Occipital lobe (tissue), 2 donors: ENCODE results near the gene SEMA5B. TPM values are rescaled to one million over a fixed set of nuclear protein-coding genes. Genes with fewer than 3 reads are reported as not detected.

ENCODE experiments used
- DNase-seq: peaks from one replicate; lab custom pipeline; 2025; lab: John Stamatoyannopoulos, UW
- total RNA-seq: library from RNA; depleted of rRNA; stranded (reverse); fragments of >200 nt; gene quantifications from one replicate; pipeline ENCODE4 v1.2.3, GENCODE V29; 2014

Gene SEMA5B
- total RNA-seq, 1 donor from 2014 or later: 9.8 TPM

GRCh38 chr3:122974764-122975162 is 52.8 kb downstream of the SEMA5B start:
- DNase-seq: peak; percentile 27

GRCh38 chr3:122973893-122974615 is 53.5 kb downstream of the SEMA5B start:
- DNase-seq: no peak

DNA sequence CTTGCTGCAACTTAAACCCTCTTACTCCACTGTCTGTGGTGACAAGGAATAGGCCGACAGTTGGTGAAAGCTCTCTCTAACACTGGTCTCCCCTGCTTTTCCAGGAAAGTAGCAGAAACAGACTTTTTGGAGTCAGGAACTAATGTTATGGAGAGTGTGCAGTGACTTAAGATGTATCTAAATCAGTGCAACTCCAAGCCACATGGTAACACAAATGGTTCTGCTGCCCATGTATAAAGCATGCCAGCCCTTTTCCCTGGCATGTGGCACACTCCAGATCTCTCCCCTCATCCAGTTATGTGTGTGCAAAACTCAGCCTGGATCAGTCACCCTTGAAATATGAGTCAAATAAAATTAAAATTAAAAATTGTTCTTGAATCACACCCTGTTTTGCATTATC is 55.4 kb downstream of the SEMA5B start:
- DNase-seq: no peak

DNA sequence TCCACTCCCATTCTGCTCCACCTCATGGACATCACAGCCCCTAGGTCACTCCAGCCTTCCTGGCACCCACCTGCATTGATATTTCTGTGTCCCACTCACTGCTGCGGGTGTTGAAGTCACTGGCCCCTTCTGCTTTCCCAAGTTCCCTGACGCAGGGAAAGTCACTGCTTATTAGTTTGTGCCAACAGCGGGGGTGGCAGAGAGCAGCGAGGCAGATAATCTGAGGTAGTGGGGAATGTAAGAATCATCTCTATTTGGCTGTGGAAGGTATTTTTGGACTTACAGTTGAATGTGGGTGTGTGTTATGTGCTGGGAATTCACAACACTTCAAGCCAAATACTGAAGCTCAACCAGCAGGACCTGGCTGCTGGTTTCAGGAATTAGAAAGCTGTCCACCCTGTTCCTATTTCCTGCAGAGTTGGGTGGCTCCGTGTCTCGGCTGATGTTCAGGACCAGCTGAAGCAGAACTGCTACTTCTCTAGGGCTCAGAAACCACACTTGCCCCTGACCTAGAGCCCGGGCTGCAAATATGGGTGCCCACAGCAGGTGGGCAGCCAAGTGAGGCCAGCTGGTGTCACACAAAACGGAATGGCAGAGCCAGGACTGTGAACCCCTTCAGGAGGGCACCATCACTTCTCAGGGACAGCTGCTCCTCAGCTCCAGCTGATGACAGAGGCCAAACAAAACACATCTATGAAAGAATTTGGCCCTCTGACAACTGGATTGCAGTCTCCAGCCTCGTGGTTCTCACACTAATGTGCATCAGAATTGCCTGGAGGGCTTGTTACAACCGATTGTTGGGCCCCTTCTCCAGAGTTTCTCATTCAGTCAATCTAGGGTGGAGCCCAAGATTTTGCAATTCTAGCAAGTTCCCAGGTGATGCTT is 57.7 kb downstream of the SEMA5B start:
- peak; percentile 51 for DNase-seq

DNA sequence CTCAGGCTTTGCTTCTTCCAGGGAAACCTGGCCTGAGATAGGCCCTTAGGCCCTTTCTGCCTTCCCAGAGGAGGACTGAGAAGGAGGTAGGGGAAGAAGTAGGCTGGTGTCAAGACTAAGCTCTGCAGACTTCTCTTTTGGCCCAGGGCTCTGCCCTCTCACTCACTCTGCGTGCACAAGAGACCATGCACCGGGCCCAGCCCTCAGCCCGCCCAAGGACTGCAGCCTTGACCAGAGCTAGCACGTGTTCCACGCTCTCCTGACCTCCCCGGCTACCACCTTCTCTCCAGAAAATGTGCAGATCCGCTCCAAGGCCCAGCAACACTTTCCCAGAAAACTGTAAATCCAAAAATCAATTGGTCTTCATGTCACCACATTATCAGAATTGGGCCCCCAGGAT is 59.8 kb downstream of the SEMA5B start:
- no peak for DNase-seq

GRCh38 chr3:122967356-122967755 is 60.2 kb downstream of the SEMA5B start:
- no peak for DNase-seq

DNA sequence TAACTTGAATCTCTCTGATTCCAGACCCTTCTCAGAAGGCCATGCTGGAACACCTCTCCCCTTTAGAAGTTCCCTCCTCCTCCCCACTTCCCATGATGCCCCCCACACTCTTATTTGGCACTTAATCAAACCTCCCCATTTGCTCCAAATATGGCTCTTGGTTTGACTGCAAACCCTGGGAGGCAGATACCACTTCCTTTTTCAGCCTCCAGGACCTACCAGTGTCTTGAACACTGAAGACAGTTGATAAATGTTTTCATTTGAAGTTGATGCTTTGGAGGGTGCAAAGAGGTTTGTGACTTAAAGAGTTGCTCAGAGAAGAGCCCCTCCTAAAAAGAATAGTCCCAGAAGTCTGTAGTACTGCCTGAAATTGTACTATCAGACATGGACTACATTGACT is 61.5 kb downstream of the SEMA5B start:
- DNase-seq: no peak

DNA sequence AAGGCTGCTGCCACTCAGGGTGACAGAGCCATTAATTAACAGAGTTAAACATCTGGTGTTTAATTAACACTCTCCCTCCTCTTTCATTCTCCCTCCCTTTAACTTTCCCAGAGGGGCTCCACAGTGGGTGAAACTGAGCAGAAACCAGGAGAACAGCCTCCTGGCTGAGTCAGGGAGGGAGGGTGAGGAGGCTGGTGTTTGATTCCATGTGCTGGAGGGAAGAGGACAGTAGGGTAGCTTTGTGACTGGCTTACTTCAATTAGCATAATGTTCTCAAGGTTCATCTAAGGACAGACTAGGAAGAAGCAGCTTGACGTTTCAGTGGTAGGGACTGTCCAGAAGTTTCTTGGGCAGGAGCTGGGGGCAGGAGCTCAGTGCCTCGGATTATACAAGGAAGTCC is 62.8 kb downstream of the SEMA5B start:
- no peak for DNase-seq

DNA sequence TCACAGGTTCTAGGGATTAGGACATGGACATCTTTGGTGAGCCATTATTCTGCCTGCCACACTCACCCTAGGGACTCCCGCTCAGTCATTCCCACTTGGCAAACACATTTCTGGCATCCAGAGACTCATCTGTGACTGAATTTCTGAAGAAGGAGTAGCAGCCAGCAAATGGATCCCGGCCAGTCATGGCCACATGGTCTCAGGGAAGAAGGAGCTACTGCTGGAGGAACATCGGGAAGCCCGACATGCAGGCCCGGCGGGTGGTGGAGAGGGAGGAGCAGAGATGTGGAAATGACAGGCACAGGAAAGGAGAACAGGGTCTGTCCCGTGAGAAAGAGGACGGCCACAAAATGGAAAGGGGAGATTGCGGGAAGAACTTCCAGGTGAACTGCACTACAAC is 65.4 kb downstream of the SEMA5B start:
- peak; percentile 82 for DNase-seq

DNA sequence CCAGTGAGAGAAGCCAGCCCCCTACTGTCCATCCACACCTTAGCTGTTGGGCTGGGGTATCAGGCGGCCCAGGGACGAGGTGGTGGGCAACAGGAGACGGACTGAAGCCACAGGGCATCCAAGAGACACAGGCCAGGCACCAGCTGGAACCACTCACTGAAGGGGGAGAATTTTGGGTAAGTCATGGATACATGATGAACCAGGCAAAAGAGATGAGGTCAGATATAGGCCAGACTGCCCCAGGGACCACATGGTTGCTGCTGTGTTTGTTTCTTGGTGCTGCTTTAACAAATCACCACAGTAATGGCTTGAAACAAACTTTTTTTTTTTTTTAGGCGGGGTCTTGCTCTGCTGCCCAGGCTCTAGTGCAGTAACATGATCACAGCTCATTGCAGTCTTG is 66.4 kb downstream of the SEMA5B start:
- no peak for DNase-seq

- no peak for DNase-seq
Observed at GRCh38 chr3:122960652-122961051, 66.9 kb downstream of the SEMA5B start.

DNA sequence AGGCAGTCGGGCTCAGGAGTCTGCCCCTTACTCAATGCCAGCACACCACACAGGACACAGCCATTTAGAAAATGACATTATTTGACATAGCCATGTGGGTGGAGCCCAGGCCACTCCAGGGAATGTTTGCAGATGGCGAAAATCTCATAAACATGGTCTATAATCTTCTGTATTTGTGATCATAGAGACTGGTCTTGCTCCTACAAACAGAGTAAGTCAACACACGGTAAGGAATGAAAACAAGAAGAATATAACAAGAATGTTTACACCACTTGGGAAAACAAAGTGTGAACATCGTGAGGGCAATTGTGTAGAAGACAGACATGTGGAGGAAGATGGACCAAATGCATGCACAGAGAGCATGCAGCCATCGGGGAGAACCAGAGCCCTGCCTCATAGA is 68.2 kb downstream of the SEMA5B start:
- no peak for DNase-seq

- no peak for DNase-seq
Observed at GRCh38 chr3:122957707-122958689, 69.6 kb downstream of the SEMA5B start.

DNA sequence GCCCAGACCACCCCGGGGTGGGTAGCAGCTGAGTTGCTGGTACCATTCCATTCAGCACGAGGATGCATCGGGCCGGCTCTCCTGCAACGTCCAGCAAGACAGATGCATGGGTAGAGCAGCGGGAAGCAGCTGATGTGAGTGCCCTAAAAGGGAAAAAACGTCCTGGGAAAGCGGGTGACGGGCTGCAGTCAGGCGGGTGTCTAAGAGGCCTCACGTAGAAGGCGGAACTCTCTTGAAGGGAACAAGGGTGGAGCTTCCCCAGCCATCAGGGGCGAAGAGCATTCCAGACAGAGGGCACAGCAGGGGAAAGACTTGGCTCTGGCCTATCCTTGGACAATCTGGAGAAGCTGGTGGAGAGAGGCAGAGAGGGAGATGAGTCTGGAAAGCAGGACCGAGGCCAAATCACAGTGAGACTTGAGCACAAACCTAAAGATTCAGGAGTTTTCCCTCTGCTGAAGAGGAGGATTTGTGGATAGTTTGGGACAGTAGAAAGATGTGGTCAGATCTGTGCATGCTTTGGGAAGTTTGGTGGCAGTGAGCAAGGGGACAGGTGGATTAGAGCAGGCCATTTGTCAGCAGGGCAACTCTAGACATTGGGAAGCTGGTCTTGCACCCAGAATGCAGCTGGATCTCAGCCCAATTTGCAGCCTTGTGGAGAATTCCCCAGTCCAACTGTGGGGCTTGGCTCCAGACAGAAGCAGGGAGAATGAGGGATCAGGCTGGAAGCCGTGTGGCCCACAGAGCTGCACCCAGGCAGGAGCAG is 70.7 kb downstream of the SEMA5B start:
- no peak for DNase-seq

DNA sequence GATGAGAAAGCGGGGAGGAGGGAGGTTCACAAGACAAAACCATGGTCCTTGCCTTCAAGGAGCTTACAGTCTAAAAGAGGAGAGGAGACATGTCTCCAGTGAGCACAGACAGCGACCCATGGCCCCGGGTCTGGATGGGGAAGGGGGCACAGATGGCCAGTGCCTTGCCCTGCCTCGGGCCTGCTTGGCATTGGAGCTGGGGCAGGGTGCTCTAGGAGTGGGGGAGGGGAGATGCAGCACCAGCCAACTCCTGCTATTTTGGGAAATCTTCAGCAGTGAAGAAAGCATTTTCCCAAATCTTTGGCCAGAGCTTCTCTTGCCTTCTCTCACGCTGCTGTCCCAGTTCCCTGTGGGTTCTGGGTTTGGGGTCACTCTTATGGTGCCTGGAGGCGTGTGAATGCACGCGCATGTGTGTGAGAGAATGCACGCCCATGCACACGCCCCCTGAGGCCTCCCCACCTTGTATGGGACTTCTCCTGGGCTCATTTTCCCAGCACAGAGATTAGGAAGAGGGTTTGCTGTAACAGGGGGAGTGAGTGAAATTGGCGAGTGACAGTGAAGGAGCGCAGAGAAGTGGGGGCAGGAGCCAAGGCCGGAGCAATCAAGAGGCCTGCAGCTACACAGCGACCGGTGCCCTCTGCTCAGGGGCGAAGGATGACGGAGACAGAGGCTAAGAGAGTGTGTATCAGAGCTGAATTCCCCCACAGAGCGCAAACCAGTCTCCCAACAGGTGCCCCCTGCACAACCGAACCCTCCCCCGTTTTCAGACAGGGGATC is 71.5 kb downstream of the SEMA5B start:
- no peak for DNase-seq

GRCh38 chr3:122952520-122952919 is 75.0 kb downstream of the SEMA5B start:
- DNase-seq: no peak

DNA sequence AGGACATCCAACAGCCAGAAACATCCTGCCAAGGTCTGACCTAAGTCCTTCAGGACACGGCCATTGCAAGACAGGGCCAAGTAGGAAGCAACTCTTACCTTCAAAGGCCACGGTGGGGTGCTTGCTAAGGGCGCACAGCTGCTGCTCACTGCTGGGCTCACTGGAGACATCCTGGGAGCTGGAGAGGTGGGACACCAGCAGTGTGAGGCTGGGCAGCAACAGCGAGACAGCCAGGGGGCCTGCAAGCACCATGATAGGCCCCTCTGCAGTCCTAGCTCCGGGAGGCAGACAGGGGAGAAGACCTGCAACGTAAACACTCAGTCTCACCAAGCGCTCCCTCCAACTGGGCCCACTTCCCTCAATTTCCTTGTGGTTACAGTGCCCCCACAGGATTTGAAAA is 79.2 kb downstream of the SEMA5B start:
- DNase-seq: no peak

DNA sequence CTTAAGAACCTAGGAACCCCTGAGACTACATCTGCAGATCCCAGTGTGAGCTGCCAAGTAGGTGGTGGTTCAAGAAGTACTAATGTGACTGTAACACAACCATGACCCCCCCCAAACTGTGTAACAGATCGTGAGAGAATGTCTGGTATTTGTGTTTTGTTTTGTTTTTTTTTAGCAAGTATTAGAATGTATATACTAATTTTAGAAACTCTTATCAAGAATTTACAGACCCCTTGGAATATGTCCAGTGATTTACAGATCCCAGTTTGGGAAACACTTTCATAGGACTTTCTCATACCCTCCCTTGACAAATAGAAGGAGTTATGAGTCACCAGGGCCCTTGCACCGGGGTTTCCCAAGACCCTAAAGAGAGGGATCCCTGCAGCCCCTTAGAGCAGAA is 79.8 kb downstream of the SEMA5B start:
- no peak for DNase-seq

DNA sequence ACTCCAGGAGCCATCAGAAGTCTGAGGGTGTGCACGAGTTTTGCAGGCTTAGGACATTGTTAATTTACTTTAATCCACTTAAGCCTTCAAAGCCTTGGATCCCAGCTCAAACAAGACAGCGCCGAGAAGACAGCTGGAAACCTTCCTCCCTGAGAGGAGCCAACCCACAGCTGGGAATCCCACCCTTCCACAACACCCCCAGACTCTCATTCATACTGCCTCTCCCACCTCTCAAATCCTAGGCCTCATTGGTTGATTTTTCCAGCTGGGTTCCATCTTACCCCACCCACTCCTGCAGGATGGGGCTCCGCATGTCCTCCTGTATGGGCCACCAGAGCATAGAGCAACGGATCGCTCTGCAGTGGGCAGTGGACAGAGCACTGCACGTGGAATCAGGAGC is 80.4 kb downstream of the SEMA5B start:
- no peak for DNase-seq

- no peak for DNase-seq
Observed at GRCh38 chr3:122946185-122946584, 81.4 kb downstream of the SEMA5B start.
